HepG2 (cell line): ENCODE results near the gene NDUFAF3. TPM values are rescaled to one million over a fixed set of nuclear protein-coding genes. Genes with fewer than 3 reads are reported as not detected.

Experiments
- AGO2 ChIP-seq: fragments of 200-400 bp; formaldehyde crosslinking; optimal IDR thresholded peaks from 2 replicates; pipeline ENCODE3; 2017; ENCODE audit warnings: mild to moderate bottlenecking, low read depth, low read length, moderate library complexity
- DMAP1 ChIP-seq: IDR thresholded peaks from 2 replicates; pipeline ENCODE4 v1.6.1; 2016
- HDAC1 ChIP-seq: sonication (generic); formaldehyde crosslinking; IDR thresholded peaks from 2 replicates; pipeline ENCODE4 v1.5.1; 2020; ENCODE audit warnings: mild to moderate bottlenecking, missing genetic modification reagents
- MAF1 ChIP-seq: sonication (generic); formaldehyde crosslinking; IDR thresholded peaks from 2 replicates; pipeline ENCODE4 v1.5.0; 2020; ENCODE audit warnings: missing genetic modification reagents, borderline replicate concordance
- MXD4 ChIP-seq: IDR thresholded peaks from 2 replicates; pipeline ENCODE4 v1.6.1; 2016; ENCODE audit warnings: mild to moderate bottlenecking, missing biosample characterization, missing genetic modification reagents
- NONO ChIP-seq, 2 experiments: fragments of 450-650 bp in 1 of 2; sonication (generic) in 1 of 2; formaldehyde crosslinking in 1 of 2; IDR thresholded peaks in 1 of 2; conservative IDR thresholded peaks in 1 of 2; 2 replicates each; pipeline versions ENCODE4 v1.6.1 to v1.8.0; 2017 to 2022; ENCODE audit warnings: mild to moderate bottlenecking in 1 of 2, missing genetic modification reagents in 1 of 2, moderate library complexity in 1 of 2
- NR2F2 ChIP-seq: IDR thresholded peaks from 2 replicates; pipeline ENCODE4 v1.6.1; 2012; ENCODE audit warnings: low read depth, inconsistent platforms, borderline replicate concordance
- PCBP2 ChIP-seq: fragments of 200-400 bp; formaldehyde crosslinking; optimal IDR thresholded peaks from 2 replicates; pipeline ENCODE3; 2018; ENCODE audit warnings: low read length, low read depth; ENCODE audit not compliant: poor library complexity, severe bottlenecking
- ZNF124 ChIP-seq: sonication (generic); formaldehyde crosslinking; IDR thresholded peaks from 2 replicates; pipeline ENCODE4 v1.4.0; 2020; ENCODE audit warnings: missing genetic modification reagents
- ZNF724P ChIP-seq: sonication (generic); formaldehyde crosslinking; IDR thresholded peaks from 2 replicates; pipeline ENCODE4 v1.8.0; 2022; ENCODE audit warnings: missing genetic modification reagents, borderline replicate concordance
- polyA plus RNA-seq, 8 experiments: library from polyadenylated mRNA; depleted of rRNA in 3 of 8; stranded (reverse) in 7 of 8; unstranded in 1 of 8; fragments of >200 nt; fragmentation: Illumina TruSeq in 4 of 8; extraction: Trizol in 4 of 8; gene quantifications; 2 replicates each; pipeline versions ENCODE4 v1.2.1 to v1.2.3, GENCODE V29; 2011 to 2016; ENCODE audit warnings: low read depth in 4 of 8, missing spikeins in 1 of 8, mixed read lengths in 1 of 8; ENCODE audit not compliant: insufficient read depth in 1 of 8
- total RNA-seq, 5 experiments: library from RNA; depleted of rRNA; stranded (reverse); fragments of >200 nt; fragmentation: Illumina TruSeq; extraction: Trizol; gene quantifications; 2 replicates each; pipeline ENCODE4 v1.2.3, GENCODE V29; 2016; ENCODE audit warnings: low read depth in 1 of 5
- TF ChIP-seq, protein P1 (sequence below): sonication (generic); formaldehyde crosslinking; IDR thresholded peaks from 2 replicates; pipeline ENCODE4 v1.4.0; 2020; ENCODE audit warnings: mild to moderate bottlenecking, missing genetic modification reagents, borderline replicate concordance
- TF ChIP-seq, protein P2 (sequence below), 2 experiments: sonication (generic) in 1 of 2; formaldehyde crosslinking in 1 of 2; IDR thresholded peaks; 2 replicates each; pipeline versions ENCODE4 v1.4.0 to v1.6.1; 2016 to 2020; ENCODE audit warnings: borderline replicate concordance in 1 of 2, low read depth in 1 of 2, mild to moderate bottlenecking in 1 of 2, missing genetic modification reagents in 1 of 2
- TF ChIP-seq, protein P3 (sequence below): sonication (generic); formaldehyde crosslinking; IDR thresholded peaks from 2 replicates; pipeline ENCODE4 v1.4.0; 2020; ENCODE audit warnings: missing genetic modification reagents
- TF ChIP-seq, protein P4 (sequence below): sonication (generic); formaldehyde crosslinking; IDR thresholded peaks from 2 replicates; pipeline ENCODE4 v1.8.0; 2022; ENCODE audit warnings: mild to moderate bottlenecking, missing genetic modification reagents, moderate library complexity

NDUFAF3 gene
- total and polyA plus RNA-seq, 2 of the 13 experiments (the other 11 are each of a cell fraction or from before 2014, with no cell fraction given), result 39.0 to 50.0 TPM

DNA sequence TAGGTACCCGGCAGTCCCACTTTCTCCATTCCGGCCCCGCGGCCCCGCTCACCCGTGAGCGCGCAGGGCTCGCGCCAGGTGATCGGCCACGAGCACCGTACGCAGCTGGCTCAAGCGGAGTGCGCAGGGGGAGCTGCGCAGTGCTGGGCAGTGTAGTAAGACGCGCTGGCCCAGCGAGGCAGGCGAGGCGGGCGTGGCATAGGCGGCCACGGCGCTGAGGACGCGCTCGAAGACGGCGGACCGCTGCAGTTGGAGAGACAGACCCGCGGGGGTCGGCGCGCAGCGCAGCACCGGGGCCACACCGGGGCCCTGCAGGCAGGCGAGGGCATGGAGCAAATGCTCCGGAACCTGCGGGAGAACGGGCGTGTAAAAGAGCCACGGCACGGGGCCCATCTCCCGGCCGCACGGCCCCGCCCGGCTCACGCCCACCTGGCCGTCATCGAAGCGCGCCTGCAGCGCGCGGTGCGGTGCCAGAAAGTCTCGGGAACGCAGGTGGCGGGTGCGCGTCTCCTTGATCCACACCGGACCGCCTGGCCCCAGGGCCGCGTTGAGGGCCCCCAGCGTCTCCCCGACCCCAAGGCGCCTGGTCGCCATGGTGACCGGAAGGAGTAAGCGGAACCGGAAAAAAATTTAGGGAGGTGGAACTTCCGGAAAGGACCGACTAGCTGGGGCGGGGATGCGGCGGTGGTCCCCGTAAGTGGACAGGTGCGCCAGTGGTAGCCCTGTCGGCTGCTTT, 3.8 kb upstream of the NDUFAF3 start, which contains the start of gene DALRD3 (continued):
- TF ChIP-seq, protein P1, sequence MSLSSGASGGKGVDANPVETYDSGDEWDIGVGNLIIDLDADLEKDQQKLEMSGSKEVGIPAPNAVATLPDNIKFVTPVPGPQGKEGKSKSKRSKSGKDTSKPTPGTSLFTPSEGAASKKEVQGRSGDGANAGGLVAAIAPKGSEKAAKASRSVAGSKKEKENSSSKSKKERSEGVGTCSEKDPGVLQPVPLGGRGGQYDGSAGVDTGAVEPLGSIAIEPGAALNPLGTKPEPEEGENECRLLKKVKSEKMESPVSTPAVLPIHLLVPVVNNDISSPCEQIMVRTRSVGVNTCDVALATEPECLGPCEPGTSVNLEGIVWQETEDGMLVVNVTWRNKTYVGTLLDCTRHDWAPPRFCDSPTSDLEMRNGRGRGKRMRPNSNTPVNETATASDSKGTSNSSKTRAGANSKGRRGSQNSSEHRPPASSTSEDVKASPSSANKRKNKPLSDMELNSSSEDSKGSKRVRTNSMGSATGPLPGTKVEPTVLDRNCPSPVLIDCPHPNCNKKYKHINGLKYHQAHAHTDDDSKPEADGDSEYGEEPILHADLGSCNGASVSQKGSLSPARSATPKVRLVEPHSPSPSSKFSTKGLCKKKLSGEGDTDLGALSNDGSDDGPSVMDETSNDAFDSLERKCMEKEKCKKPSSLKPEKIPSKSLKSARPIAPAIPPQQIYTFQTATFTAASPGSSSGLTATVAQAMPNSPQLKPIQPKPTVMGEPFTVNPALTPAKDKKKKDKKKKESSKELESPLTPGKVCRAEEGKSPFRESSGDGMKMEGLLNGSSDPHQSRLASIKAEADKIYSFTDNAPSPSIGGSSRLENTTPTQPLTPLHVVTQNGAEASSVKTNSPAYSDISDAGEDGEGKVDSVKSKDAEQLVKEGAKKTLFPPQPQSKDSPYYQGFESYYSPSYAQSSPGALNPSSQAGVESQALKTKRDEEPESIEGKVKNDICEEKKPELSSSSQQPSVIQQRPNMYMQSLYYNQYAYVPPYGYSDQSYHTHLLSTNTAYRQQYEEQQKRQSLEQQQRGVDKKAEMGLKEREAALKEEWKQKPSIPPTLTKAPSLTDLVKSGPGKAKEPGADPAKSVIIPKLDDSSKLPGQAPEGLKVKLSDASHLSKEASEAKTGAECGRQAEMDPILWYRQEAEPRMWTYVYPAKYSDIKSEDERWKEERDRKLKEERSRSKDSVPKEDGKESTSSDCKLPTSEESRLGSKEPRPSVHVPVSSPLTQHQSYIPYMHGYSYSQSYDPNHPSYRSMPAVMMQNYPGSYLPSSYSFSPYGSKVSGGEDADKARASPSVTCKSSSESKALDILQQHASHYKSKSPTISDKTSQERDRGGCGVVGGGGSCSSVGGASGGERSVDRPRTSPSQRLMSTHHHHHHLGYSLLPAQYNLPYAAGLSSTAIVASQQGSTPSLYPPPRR, result peak; percentile 42; the same call in 1 of the 2 replicates
- peak; percentile 99 for TF ChIP-seq AGO2
- TF ChIP-seq DMAP1 (CRISPR knock-in tag), result 0 out of 2 replicates have a peak, but pooled peaks have one; percentile 39
- TF ChIP-seq, protein P2, sequence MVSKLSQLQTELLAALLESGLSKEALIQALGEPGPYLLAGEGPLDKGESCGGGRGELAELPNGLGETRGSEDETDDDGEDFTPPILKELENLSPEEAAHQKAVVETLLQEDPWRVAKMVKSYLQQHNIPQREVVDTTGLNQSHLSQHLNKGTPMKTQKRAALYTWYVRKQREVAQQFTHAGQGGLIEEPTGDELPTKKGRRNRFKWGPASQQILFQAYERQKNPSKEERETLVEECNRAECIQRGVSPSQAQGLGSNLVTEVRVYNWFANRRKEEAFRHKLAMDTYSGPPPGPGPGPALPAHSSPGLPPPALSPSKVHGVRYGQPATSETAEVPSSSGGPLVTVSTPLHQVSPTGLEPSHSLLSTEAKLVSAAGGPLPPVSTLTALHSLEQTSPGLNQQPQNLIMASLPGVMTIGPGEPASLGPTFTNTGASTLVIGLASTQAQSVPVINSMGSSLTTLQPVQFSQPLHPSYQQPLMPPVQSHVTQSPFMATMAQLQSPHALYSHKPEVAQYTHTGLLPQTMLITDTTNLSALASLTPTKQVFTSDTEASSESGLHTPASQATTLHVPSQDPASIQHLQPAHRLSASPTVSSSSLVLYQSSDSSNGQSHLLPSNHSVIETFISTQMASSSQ (IDR thresholded peaks at IDR 0.05; ENCODE audit: low read depth), result no peak
- TF ChIP-seq, protein P2 (CRISPR knock-in tag; IDR thresholded peaks at IDR 0.05; ENCODE audit: borderline replicate concordance), result peak; percentile 66
- peak; percentile 16; the same call in 1 of the 2 replicates for TF ChIP-seq ZNF124 (CRISPR knock-in tag)
- no peak for TF ChIP-seq PCBP2
- TF ChIP-seq, protein P3, sequence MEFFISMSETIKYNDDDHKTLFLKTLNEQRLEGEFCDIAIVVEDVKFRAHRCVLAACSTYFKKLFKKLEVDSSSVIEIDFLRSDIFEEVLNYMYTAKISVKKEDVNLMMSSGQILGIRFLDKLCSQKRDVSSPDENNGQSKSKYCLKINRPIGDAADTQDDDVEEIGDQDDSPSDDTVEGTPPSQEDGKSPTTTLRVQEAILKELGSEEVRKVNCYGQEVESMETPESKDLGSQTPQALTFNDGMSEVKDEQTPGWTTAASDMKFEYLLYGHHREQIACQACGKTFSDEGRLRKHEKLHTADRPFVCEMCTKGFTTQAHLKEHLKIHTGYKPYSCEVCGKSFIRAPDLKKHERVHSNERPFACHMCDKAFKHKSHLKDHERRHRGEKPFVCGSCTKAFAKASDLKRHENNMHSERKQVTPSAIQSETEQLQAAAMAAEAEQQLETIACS (CRISPR knock-in tag), result peak; percentile 91
- no peak for TF ChIP-seq NR2F2
- no peak for TF ChIP-seq MXD4 (CRISPR knock-in tag)
- no peak for TF ChIP-seq NONO (IDR thresholded peaks at IDR 0.05)
- TF ChIP-seq NONO (CRISPR knock-in tag; conservative IDR thresholded peaks at IDR 0.05), result peak; percentile 79; the same call in 1 of the 2 replicates
- TF ChIP-seq, protein P4, sequence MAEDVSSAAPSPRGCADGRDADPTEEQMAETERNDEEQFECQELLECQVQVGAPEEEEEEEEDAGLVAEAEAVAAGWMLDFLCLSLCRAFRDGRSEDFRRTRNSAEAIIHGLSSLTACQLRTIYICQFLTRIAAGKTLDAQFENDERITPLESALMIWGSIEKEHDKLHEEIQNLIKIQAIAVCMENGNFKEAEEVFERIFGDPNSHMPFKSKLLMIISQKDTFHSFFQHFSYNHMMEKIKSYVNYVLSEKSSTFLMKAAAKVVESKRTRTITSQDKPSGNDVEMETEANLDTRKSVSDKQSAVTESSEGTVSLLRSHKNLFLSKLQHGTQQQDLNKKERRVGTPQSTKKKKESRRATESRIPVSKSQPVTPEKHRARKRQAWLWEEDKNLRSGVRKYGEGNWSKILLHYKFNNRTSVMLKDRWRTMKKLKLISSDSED, result no peak
- TF ChIP-seq HDAC1 (CRISPR knock-in tag), result peak; percentile 85
- no peak for TF ChIP-seq ZNF724P (CRISPR knock-in tag)
- peak; percentile 63 for TF ChIP-seq MAF1 (CRISPR knock-in tag)
